Astrocyte (in vitro differentiated cells and primary cell): ENCODE measurements around the gene LRRK1. TPM values are rescaled to one million over a fixed set of nuclear protein-coding genes. Genes with fewer than 3 reads are reported as not detected.

Experiments
- DNase-seq: peaks from one replicate; pipeline ENCODE4 v3.0.0-alpha.2; 2010; ENCODE audit warnings: low read depth
- FAIRE-seq: peaks from 2 replicates; lab custom pipeline; 2011; peaks lifted over from hg19 to GRCh38; lab: Jason Lieb, UNC
- H2AFZ ChIP-seq: 2 replicates; pipeline ENCODE4 v1.6.0; 2012; ENCODE audit warnings: low read depth, low read length, inconsistent platforms
- H3K27ac ChIP-seq: 2 replicates; pipeline ENCODE4 v1.5.1; 2011; ENCODE audit warnings: low read depth, low read length, inconsistent platforms
- H3K27me3 ChIP-seq: 2 replicates; pipeline ENCODE4 v1.6.0; 2011; ENCODE audit warnings: low read length, inconsistent platforms; ENCODE audit not compliant: insufficient read depth
- H3K36me3 ChIP-seq: 2 replicates; pipeline ENCODE4 v1.5.1; 2011; ENCODE audit warnings: low read length, inconsistent platforms; ENCODE audit not compliant: insufficient read depth
- H3K4me1 ChIP-seq: 2 replicates; pipeline ENCODE4 v1.5.1; 2011; ENCODE audit warnings: low read length, inconsistent platforms; ENCODE audit not compliant: insufficient read depth
- H3K4me2 ChIP-seq: 2 replicates; pipeline ENCODE4 v1.6.0; 2012; ENCODE audit warnings: low read length, inconsistent platforms
- H3K4me3 ChIP-seq: 2 replicates; pipeline ENCODE4 v1.5.1; 2011; ENCODE audit warnings: low read depth, mild to moderate bottlenecking, low read length, inconsistent platforms; ENCODE audit not compliant: insufficient read depth
- H3K79me2 ChIP-seq: 2 replicates; pipeline ENCODE4 v1.6.0; 2012; ENCODE audit warnings: mild to moderate bottlenecking, low read length, inconsistent platforms; ENCODE audit not compliant: insufficient read depth
- H3K9ac ChIP-seq: 2 replicates; pipeline ENCODE4 v1.6.0; 2012; ENCODE audit warnings: mild to moderate bottlenecking, low read length, inconsistent platforms
- H3K9me3 ChIP-seq: 2 replicates; pipeline ENCODE4 v1.5.1; 2012; ENCODE audit warnings: low read depth, mild to moderate bottlenecking, low read length, inconsistent platforms; ENCODE audit not compliant: insufficient read depth
- H4K20me1 ChIP-seq: 2 replicates; pipeline ENCODE4 v1.6.0; 2012; ENCODE audit warnings: low read length, inconsistent platforms; ENCODE audit not compliant: insufficient read depth
- H3K27ac Mint-ChIP-seq: one replicate; pipeline ENCODE4 v1.8.0; 2021; ENCODE audit warnings: mild to moderate bottlenecking, mixed read lengths; ENCODE audit not compliant: unreplicated experiment
- H3K27me3 Mint-ChIP-seq: one replicate; pipeline ENCODE4 v1.8.0; 2021; ENCODE audit warnings: low read depth, mixed read lengths; ENCODE audit not compliant: unreplicated experiment
- H3K36me3 Mint-ChIP-seq: one replicate; pipeline ENCODE4 v1.8.0; 2021; ENCODE audit warnings: low read depth, mixed read lengths; ENCODE audit not compliant: unreplicated experiment
- H3K4me1 Mint-ChIP-seq: one replicate; pipeline ENCODE4 v1.8.0; 2021; ENCODE audit warnings: low read depth, mixed read lengths; ENCODE audit not compliant: unreplicated experiment
- H3K4me3 Mint-ChIP-seq: one replicate; pipeline ENCODE4 v1.8.0; 2021; ENCODE audit warnings: mild to moderate bottlenecking, moderate library complexity, mixed read lengths; ENCODE audit not compliant: unreplicated experiment
- H3K9me3 Mint-ChIP-seq: one replicate; pipeline ENCODE4 v1.8.0; 2021; ENCODE audit warnings: mild to moderate bottlenecking, mixed read lengths; ENCODE audit not compliant: unreplicated experiment
- EZH2 ChIP-seq: IDR thresholded peaks from 2 replicates; pipeline ENCODE4 v1.6.1; 2012; ENCODE audit warnings: mild to moderate bottlenecking, low read length, inconsistent platforms; ENCODE audit not compliant: insufficient read depth
- total RNA-seq: library from RNA; stranded (reverse); gene quantifications from 2 replicates; pipeline ENCODE4 v1.2.1, GENCODE V29; 2021
- TF ChIP-seq, protein P1 (sequence below): IDR thresholded peaks from 2 replicates; pipeline ENCODE4 v1.5.1; 2011; ENCODE audit warnings: low read depth, mild to moderate bottlenecking, inconsistent platforms, low read length, moderate library complexity; ENCODE audit not compliant: insufficient read depth

The LRRK1 gene
- total RNA-seq, 1 donor from 2014 or later = 0.41 TPM

DNA sequence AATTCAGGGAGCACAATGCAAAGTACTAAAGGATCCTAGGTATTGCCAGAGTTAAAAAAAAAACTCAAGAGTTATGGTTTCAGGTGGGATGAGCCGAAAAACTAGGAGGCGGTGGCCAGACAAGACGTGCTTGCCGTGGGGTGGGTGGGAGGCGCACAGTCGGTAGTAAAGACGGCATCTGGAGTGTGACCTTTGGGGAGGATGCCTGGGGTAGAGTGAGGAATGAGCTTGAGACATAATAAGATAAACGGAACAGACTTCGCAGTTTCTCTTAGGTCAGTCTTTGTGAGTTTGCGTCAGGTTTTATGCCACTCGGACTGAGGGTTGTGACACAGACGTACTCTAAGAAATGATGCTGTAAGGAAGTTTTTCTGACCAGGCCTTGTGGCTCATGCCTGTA is 139.6 kb downstream of the LRRK1 start:
- Histone ChIP-seq H3K9ac (no peak overlapping the region), H3K79me2 (no peaks in the 10 kb centered on the region), H3K4me3 (no peak overlapping the region), H3K36me3 (peaks cover 2% of the 10 kb centered on the region), H2AFZ (no peak overlapping the region), H3K9me3 (no peaks in the 10 kb centered on the region), H3K4me2 (no peak overlapping the region), H3K27me3 (no peaks in the 10 kb centered on the region), H3K27ac (no peak overlapping the region), H3K4me1 (no peaks in the 10 kb centered on the region), H4K20me1 (no peaks in the 10 kb centered on the region)
- Mint-ChIP-seq H3K4me1 (peaks cover 4% of the 10 kb centered on the region), H3K27me3 (peaks cover 6% of the 10 kb centered on the region), H3K27ac (no peak overlapping the region), H3K36me3 (peaks cover 8% of the 10 kb centered on the region), H3K9me3 (peaks cover 9% of the 10 kb centered on the region), H3K4me3 (no peak overlapping the region)
- TF ChIP-seq EZH2 = no peak
- TF ChIP-seq, protein P1, sequence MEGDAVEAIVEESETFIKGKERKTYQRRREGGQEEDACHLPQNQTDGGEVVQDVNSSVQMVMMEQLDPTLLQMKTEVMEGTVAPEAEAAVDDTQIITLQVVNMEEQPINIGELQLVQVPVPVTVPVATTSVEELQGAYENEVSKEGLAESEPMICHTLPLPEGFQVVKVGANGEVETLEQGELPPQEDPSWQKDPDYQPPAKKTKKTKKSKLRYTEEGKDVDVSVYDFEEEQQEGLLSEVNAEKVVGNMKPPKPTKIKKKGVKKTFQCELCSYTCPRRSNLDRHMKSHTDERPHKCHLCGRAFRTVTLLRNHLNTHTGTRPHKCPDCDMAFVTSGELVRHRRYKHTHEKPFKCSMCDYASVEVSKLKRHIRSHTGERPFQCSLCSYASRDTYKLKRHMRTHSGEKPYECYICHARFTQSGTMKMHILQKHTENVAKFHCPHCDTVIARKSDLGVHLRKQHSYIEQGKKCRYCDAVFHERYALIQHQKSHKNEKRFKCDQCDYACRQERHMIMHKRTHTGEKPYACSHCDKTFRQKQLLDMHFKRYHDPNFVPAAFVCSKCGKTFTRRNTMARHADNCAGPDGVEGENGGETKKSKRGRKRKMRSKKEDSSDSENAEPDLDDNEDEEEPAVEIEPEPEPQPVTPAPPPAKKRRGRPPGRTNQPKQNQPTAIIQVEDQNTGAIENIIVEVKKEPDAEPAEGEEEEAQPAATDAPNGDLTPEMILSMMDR = no peak
- DNase-seq = no peak
- FAIRE-seq = peak; percentile 72

DNA sequence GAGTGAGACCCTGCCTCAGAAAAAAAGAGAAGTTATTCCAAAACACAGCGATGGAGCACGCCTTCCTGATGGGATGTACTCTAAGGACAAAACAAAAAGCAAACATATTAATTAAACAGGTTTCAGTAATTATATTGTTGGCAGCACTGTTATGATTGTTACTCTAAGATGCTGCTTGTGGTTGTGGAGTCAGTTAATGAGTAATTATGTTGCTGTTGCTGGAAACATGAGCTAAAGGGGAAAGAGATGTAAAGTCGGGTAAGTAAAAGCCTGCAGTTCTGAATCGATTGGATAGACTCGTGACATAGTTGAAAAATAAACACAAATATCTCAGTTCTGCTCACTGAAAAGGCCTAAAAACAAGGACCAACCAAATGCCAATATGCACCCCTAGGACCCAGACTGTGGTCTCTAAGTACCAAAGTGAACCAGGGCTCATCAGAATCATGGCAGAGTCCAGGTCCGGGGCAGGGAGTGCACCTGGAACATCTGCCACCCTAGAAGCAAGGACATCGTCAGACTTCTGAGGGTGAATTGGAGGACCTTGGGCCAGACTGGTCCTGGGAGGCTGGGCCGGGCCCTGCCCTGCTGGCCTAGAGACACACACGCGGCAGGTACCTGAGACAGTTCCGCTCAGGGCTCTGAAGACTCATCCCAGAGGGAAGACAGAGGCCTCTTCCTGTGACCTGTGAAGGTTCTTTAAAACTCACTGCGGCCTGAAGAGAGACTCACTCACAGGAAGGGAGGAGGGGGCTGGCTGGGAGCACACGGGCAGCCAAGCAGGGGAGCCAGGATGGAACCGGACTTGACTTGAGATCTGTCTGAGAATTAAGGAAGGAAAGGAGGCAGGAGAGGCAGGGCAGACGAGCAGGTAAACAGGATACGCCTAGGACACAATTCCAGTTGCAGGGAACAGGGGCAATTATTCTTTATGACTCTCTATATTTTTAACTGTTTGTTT is 140.5 kb downstream of the LRRK1 start:
- peaks cover 8% of the 10 kb centered on the region for H3K36me3 Mint-ChIP-seq
- Histone ChIP-seq H3K4me1 (peaks cover 8% of the 10 kb centered on the region), H3K27ac (no peak overlapping the region), H3K9me3 (no peaks in the 10 kb centered on the region), H4K20me1 (no peaks in the 10 kb centered on the region), H3K9ac (no peak overlapping the region), H3K4me2 (no peak overlapping the region), H3K79me2 (no peaks in the 10 kb centered on the region), H3K4me3 (no peak overlapping the region), H2AFZ (no peak overlapping the region), H3K36me3 (peaks cover 2% of the 10 kb centered on the region), H3K27me3 (no peaks in the 10 kb centered on the region)
- H3K4me3 Mint-ChIP-seq = no peak overlapping the region
- H3K9me3 Mint-ChIP-seq = peaks cover 9% of the 10 kb centered on the region
- DNase-seq (no peak), FAIRE-seq (no peak)
- TF ChIP-seq EZH2 = no peak
- TF ChIP-seq, protein P1 = no peak
- H3K27me3 Mint-ChIP-seq = peaks cover 6% of the 10 kb centered on the region
- peaks cover 7% of the 10 kb centered on the region for H3K4me1 Mint-ChIP-seq
- H3K27ac Mint-ChIP-seq = no peak overlapping the region
